ENCODE results near the gene CFAP54. TPM values are rescaled to one million over a fixed set of nuclear protein-coding genes. Genes with fewer than 3 reads are reported as not detected.

CFAP54 gene
- total RNA-seq, 1 experiment from 2014 or later, result 0.56 TPM

DNA sequence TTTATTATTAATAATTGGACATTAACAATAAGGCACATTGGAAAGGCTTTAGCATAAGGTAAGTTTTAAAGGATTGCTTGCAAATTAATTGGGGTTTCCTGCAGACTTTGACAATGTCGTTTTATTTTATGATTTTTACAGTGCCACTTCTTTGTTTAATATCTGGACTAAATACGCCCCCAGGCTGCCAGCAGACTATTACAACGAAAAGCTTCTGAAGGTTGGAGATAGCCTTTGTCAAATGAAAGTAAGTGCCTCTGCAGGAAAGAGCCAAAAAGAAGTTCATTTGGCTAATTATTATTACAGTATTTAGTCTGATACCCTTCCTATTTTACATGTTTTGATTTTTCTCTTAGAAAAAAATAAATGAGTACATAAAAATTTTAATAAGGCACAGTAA, 11.3 kb downstream of the CFAP54 start:
- Mint-ChIP-seq H3K36me3 (ENCODE audit: insufficient read depth, unreplicated experiment) (no peaks in the 10 kb centered on the region), H3K4me3 (ENCODE audit: unreplicated experiment) (no peak overlapping the region), H3K4me1 (ENCODE audit: insufficient read depth, unreplicated experiment) (peaks cover 30% of the 10 kb centered on the region), H3K27me3 (ENCODE audit: insufficient read depth, unreplicated experiment) (no peaks in the 10 kb centered on the region), H3K27ac (ENCODE audit: low read depth, unreplicated experiment) (peak overlapping the region; percentile 99), H3K9me3 (ENCODE audit: unreplicated experiment) (no peaks in the 10 kb centered on the region)
- intact Hi-C loops (cut with micrococcal nuclease), result loop anchor here (1.0 to 5.0 kb wide), 2 partner anchors 99 to 283 kb away; no protein-coding TSS in a partner anchor
- TSS peak; percentile 56 for BruUV-seq (replicated peaks)
- TF ChIP-seq, protein P1, sequence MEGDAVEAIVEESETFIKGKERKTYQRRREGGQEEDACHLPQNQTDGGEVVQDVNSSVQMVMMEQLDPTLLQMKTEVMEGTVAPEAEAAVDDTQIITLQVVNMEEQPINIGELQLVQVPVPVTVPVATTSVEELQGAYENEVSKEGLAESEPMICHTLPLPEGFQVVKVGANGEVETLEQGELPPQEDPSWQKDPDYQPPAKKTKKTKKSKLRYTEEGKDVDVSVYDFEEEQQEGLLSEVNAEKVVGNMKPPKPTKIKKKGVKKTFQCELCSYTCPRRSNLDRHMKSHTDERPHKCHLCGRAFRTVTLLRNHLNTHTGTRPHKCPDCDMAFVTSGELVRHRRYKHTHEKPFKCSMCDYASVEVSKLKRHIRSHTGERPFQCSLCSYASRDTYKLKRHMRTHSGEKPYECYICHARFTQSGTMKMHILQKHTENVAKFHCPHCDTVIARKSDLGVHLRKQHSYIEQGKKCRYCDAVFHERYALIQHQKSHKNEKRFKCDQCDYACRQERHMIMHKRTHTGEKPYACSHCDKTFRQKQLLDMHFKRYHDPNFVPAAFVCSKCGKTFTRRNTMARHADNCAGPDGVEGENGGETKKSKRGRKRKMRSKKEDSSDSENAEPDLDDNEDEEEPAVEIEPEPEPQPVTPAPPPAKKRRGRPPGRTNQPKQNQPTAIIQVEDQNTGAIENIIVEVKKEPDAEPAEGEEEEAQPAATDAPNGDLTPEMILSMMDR (IDR thresholded peaks at IDR 0.05; ENCODE audit: unreplicated experiment), result peak; percentile 20
- ChIA-PET CTCF (interaction anchor here (0.9 to 4.2 kb wide), 3 partner anchors 16 to 285 kb away, joined by 3 to 29 read pairs (median 3); no protein-coding TSS in a partner anchor), POLR2A (interaction anchor here (0.6 to 4.5 kb wide), 9 partner anchors 11 to 285 kb away, joined by 3 to 26 read pairs (median 3); partner anchors contain the start of genes CDK17 and CFAP54)
- peak; percentile 48 for DNase-seq (ENCODE audit: unreplicated experiment)

DNA sequence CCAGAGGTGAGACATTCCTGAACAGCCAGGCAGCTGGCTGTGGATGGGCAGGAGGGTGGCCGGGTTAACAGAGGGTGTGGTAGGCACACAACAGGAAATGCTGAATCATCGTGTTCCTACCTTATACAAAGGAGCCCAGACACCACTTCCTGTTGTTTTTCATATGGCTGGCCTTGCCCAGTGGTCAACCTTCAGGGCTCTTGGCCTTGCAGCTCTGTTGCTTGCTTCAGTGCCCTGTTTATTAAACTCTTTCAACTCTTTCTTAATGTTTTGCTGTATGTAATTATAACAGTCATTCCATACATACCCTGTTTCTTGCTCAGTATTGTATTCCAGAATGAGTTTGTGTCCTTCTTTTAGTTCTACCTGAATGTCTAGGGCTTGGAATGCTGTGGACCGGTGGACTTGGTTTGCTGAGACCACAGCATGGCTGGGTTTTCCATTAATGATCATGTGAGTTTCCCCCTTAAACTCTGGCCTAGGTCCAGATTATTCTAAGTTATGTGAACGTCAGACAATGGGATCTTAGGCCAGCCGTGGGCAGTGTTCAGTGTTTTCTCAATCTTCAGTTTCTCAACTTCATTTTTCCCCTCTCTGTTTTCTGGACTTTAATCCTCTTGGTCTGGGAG, 11.9 kb downstream of the CFAP54 start:
- H3K36me3 Mint-ChIP-seq (ENCODE audit: insufficient read depth, unreplicated experiment), result no peaks in the 10 kb centered on the region
- TF ChIP-seq, protein P1 (IDR thresholded peaks at IDR 0.05; ENCODE audit: unreplicated experiment), result no peak
- ChIA-PET CTCF (interaction anchor here (0.7 to 4.2 kb wide), 9 partner anchors 10 to 440 kb away, joined by 3 to 29 read pairs (median 3); no protein-coding TSS in a partner anchor), POLR2A (interaction anchor here (0.6 to 4.5 kb wide), 13 partner anchors 11 to 299 kb away, joined by 3 to 26 read pairs (median 3); partner anchors contain the start of genes CDK17 and CFAP54)
- no peak overlapping the region for H3K4me3 Mint-ChIP-seq (ENCODE audit: unreplicated experiment)
- H3K9me3 Mint-ChIP-seq (ENCODE audit: unreplicated experiment), result no peaks in the 10 kb centered on the region
- no peaks in the 10 kb centered on the region for H3K27me3 Mint-ChIP-seq (ENCODE audit: insufficient read depth, unreplicated experiment)
- H3K4me1 Mint-ChIP-seq (ENCODE audit: insufficient read depth, unreplicated experiment), result peaks cover 30% of the 10 kb centered on the region
- peak overlapping the region; percentile 99 for H3K27ac Mint-ChIP-seq (ENCODE audit: low read depth, unreplicated experiment)
- BruUV-seq (replicated peaks), result TSS peak; percentile 93
- intact Hi-C loops (cut with micrococcal nuclease), result loop anchor here (5.0 kb wide), 1 partner anchor 284 kb away; no protein-coding TSS in a partner anchor
- DNase-seq (ENCODE audit: unreplicated experiment), result peak; percentile 89

DNA sequence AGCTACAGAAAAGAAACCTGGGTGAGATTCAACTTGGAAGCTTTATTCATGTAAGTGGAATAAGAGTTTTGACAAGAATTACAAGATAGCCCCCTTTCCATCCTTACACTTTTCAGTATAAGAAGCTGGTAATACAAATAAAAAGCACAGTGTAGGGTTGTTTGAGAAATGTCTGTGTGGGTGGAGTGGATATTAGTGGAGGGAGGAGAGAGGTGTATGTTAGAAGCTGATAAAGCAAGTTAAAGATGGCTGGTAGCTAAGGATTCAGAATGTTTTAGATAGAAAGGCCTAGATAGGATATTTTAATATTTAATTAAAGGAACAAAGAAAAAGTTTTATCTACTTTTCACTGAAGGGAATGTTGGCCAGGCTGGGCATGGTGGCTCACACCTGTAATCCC, 12.5 kb downstream of the CFAP54 start:
- H3K27me3 Mint-ChIP-seq (ENCODE audit: insufficient read depth, unreplicated experiment), result no peaks in the 10 kb centered on the region
- DNase-seq (ENCODE audit: unreplicated experiment), result no peak
- H3K9me3 Mint-ChIP-seq (ENCODE audit: unreplicated experiment), result no peaks in the 10 kb centered on the region
- no TSS peak for BruUV-seq (replicated peaks)
- ChIA-PET POLR2A (interaction anchor here (0.6 to 4.5 kb wide), 9 partner anchors 12 to 300 kb away, joined by 3 to 26 read pairs (median 3); partner anchors contain the start of genes CDK17 and CFAP54), CTCF (interaction anchor here (0.7 to 4.2 kb wide), 10 partner anchors 11 to 441 kb away, joined by 3 to 29 read pairs (median 4); partner anchors contain the start of gene CFAP54)
- no peaks in the 10 kb centered on the region for H3K36me3 Mint-ChIP-seq (ENCODE audit: insufficient read depth, unreplicated experiment)
- H3K4me1 Mint-ChIP-seq (ENCODE audit: insufficient read depth, unreplicated experiment), result peaks cover 30% of the 10 kb centered on the region
- peak overlapping the region; percentile 99 for H3K27ac Mint-ChIP-seq (ENCODE audit: low read depth, unreplicated experiment)
- TF ChIP-seq, protein P1 (IDR thresholded peaks at IDR 0.05; ENCODE audit: unreplicated experiment), result no peak
- intact Hi-C loops (cut with micrococcal nuclease), result loop anchor here (5.0 kb wide), 1 partner anchor 285 kb away; no protein-coding TSS in a partner anchor
- no peak overlapping the region for H3K4me3 Mint-ChIP-seq (ENCODE audit: unreplicated experiment)

DNA sequence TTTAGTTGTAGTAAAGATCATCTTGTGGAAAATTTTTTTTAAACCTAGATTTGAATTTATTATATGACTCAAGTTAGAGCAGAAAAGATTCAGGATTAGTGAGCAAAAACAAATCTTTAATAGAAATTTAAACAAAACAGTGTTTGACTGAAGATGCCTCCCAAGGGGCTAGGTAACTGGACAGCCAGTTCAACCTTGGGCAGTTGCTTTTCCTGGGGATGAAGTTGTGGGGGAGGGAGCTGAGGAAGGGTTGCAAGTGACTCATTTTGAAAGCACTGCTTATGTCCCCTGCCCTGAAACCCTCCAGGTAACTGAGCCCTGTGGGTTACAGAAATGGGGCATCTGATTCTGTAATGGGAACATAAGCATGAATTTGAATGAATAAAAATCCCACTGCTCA, 13.1 kb downstream of the CFAP54 start:
- TF ChIP-seq, protein P1 (IDR thresholded peaks at IDR 0.05; ENCODE audit: unreplicated experiment), result no peak
- H3K4me1 Mint-ChIP-seq (ENCODE audit: insufficient read depth, unreplicated experiment), result peaks cover 30% of the 10 kb centered on the region
- H3K36me3 Mint-ChIP-seq (ENCODE audit: insufficient read depth, unreplicated experiment), result no peaks in the 10 kb centered on the region
- DNase-seq (ENCODE audit: unreplicated experiment), result peak; percentile 39
- ChIA-PET POLR2A (interaction anchor here (0.6 to 4.5 kb wide), 6 partner anchors 13 to 102 kb away, joined by 3 to 26 read pairs (median 4); partner anchors contain the start of genes CDK17 and CFAP54), CTCF (interaction anchor here (0.8 to 4.2 kb wide), 4 partner anchors 13 to 291 kb away, joined by 4 to 29 read pairs (median 5); partner anchors contain the start of gene CFAP54)
- no peak overlapping the region for H3K4me3 Mint-ChIP-seq (ENCODE audit: unreplicated experiment)
- no TSS peak for BruUV-seq (replicated peaks)
- no peaks in the 10 kb centered on the region for H3K9me3 Mint-ChIP-seq (ENCODE audit: unreplicated experiment)
- H3K27me3 Mint-ChIP-seq (ENCODE audit: insufficient read depth, unreplicated experiment), result no peaks in the 10 kb centered on the region
- intact Hi-C loops (cut with micrococcal nuclease), result loop anchor here (5.0 kb wide), 1 partner anchor 285 kb away; no protein-coding TSS in a partner anchor
- peak overlapping the region; percentile 99 for H3K27ac Mint-ChIP-seq (ENCODE audit: low read depth, unreplicated experiment)
